ENCODE measurements around the gene DAGLB. TPM values are rescaled to one million over a fixed set of nuclear protein-coding genes. Genes with fewer than 3 reads are reported as not detected.
"Not testable (repeated sequence)": the region's sequence is repeated elsewhere in the genome, so short reads cannot be mapped to it uniquely, and the experiment has no call there.

Gene DAGLB
- total RNA-seq, 1 donor from 2014 or later = 6.0 TPM

GRCh38 chr7:6461946-6462550, 14.3 kb upstream of the DAGLB start:
- no peak overlapping the region for H3K27ac ChIP-seq (replicated peaks)
- no peak for DNase-seq
- intact Hi-C loops (cut with micrococcal nuclease) = no loop called here
- peaks cover 68% of the 10 kb centered on the region for H3K36me3 ChIP-seq
- no peaks in the 10 kb centered on the region for H3K27me3 ChIP-seq (ENCODE audit: low read depth)
- no peak overlapping the region for H3K4me3 ChIP-seq
- TF ChIP-seq, protein P1, sequence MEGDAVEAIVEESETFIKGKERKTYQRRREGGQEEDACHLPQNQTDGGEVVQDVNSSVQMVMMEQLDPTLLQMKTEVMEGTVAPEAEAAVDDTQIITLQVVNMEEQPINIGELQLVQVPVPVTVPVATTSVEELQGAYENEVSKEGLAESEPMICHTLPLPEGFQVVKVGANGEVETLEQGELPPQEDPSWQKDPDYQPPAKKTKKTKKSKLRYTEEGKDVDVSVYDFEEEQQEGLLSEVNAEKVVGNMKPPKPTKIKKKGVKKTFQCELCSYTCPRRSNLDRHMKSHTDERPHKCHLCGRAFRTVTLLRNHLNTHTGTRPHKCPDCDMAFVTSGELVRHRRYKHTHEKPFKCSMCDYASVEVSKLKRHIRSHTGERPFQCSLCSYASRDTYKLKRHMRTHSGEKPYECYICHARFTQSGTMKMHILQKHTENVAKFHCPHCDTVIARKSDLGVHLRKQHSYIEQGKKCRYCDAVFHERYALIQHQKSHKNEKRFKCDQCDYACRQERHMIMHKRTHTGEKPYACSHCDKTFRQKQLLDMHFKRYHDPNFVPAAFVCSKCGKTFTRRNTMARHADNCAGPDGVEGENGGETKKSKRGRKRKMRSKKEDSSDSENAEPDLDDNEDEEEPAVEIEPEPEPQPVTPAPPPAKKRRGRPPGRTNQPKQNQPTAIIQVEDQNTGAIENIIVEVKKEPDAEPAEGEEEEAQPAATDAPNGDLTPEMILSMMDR (IDR thresholded peaks at IDR 0.05; ENCODE audit: borderline replicate concordance) = no peak
- no peaks in the 10 kb centered on the region for H3K4me1 ChIP-seq
- H3K9me3 ChIP-seq (replicated peaks) = no peaks in the 10 kb centered on the region

- no peak overlapping the region for H3K4me3 ChIP-seq
- no peaks in the 10 kb centered on the region for H3K27me3 ChIP-seq (ENCODE audit: low read depth)
- H3K4me1 ChIP-seq = no peaks in the 10 kb centered on the region
- H3K36me3 ChIP-seq = peaks cover 58% of the 10 kb centered on the region
- intact Hi-C loops (cut with micrococcal nuclease) = no loop called here
- no peaks in the 10 kb centered on the region for H3K9me3 ChIP-seq (replicated peaks)
- H3K27ac ChIP-seq (replicated peaks) = no peak overlapping the region
- DNase-seq = no peak
- TF ChIP-seq, protein P1 (IDR thresholded peaks at IDR 0.05; ENCODE audit: borderline replicate concordance) = no peak
Observed at GRCh38 chr7:6460990-6461584, 13.3 kb upstream of the DAGLB start.

GRCh38 chr7:6460303-6460702, 12.5 kb upstream of the DAGLB start:
- DNase-seq = no peak
- Histone ChIP-seq H3K36me3 (peaks cover 50% of the 10 kb centered on the region), H3K4me3 (no peak overlapping the region), H3K4me1 (no peaks in the 10 kb centered on the region), H3K9me3 (replicated peaks) (no peaks in the 10 kb centered on the region), H3K27me3 (ENCODE audit: low read depth) (no peaks in the 10 kb centered on the region), H3K27ac (replicated peaks) (no peak overlapping the region)
- TF ChIP-seq, protein P1 (IDR thresholded peaks at IDR 0.05; ENCODE audit: borderline replicate concordance) = no peak
- intact Hi-C loops (cut with micrococcal nuclease) = no loop called here

DNA sequence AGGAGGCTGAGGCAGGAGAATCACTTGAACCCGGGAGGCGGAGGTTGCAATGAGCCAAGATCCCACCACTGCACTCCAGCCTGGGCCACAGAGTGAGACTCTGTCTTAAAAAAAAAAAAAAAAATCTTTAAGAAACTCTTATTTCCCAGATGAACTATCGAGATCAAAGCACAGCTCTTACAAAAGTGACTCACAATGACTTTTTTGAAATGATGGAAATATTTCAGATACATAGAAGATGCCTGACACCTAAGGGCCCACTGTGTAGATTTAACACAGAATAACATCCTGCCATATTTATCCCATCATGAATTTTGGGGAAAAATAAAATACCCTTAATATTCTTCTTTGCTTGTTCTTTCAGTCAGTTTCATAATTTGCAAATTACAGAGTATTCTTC, 10.9 kb upstream of the DAGLB start:
- H3K4me3 ChIP-seq; DNase-seq; H3K27me3 ChIP-seq (ENCODE audit: low read depth); intact Hi-C loops (cut with micrococcal nuclease); H3K27ac ChIP-seq (replicated peaks); H3K4me1 ChIP-seq; H3K9me3 ChIP-seq (replicated peaks): not testable (repeated sequence)
- peaks cover 34% of the 10 kb centered on the region for H3K36me3 ChIP-seq

GRCh38 chr7:6453734-6454133, 6.0 kb upstream of the DAGLB start:
- TF ChIP-seq, protein P1 (IDR thresholded peaks at IDR 0.05; ENCODE audit: borderline replicate concordance) = no peak

GRCh38 chr7:6451224-6451705, 3.5 kb upstream of the DAGLB start:
- H3K36me3 ChIP-seq = no peaks in the 10 kb centered on the region

More at GRCh38 chr7:6453734-6454133, 6.0 kb upstream of the DAGLB start:
- Histone ChIP-seq H3K9me3 (replicated peaks) (no peaks in the 10 kb centered on the region), H3K27ac (replicated peaks) (no peak overlapping the region), H3K36me3 (no peaks in the 10 kb centered on the region), H3K4me3 (no peak overlapping the region), H3K27me3 (ENCODE audit: low read depth) (no peaks in the 10 kb centered on the region), H3K4me1 (peaks cover under 1% of the 10 kb centered on the region)
- no peak for DNase-seq
- intact Hi-C loops (cut with micrococcal nuclease) = no loop called here

GRCh38 chr7:6450591-6450990, 2.8 kb upstream of the DAGLB start:
- H3K27me3 ChIP-seq (ENCODE audit: low read depth); intact Hi-C loops (cut with micrococcal nuclease); H3K9me3 ChIP-seq (replicated peaks); H3K27ac ChIP-seq (replicated peaks); H3K36me3 ChIP-seq; H3K4me3 ChIP-seq; DNase-seq: not testable (repeated sequence)
- H3K4me1 ChIP-seq = peaks cover 26% of the 10 kb centered on the region

More at GRCh38 chr7:6451224-6451705, 3.5 kb upstream of the DAGLB start:
- Histone ChIP-seq H3K27ac (replicated peaks) (no peak overlapping the region), H3K9me3 (replicated peaks) (no peaks in the 10 kb centered on the region), H3K27me3 (ENCODE audit: low read depth) (no peaks in the 10 kb centered on the region), H3K4me3 (no peak overlapping the region), H3K4me1 (peaks cover 22% of the 10 kb centered on the region)
- no peak for DNase-seq
- intact Hi-C loops (cut with micrococcal nuclease) = no loop called here
- TF ChIP-seq, protein P1 (IDR thresholded peaks at IDR 0.05; ENCODE audit: borderline replicate concordance) = no peak

DNA sequence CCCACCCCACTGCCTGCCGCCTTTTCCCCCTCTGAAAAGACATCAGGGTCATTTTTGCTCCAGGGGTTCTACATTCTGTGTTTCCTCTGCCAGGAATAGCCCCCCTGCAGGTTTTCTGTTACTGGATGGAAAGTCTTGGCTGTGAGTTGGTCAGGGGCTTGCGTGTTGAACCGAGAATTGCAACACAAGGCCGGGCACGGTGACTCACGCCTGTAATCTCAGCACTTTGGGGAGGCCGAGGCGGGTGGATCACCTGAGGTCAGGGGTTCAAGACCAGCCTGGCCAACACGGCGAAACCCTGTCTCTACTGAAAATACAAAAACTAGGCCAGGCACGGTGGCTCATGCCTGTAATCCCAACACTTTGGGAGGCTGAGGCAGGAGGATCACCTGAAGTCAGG, 2.1 kb upstream of the DAGLB start:
- H3K27me3 ChIP-seq (ENCODE audit: low read depth); DNase-seq; H3K27ac ChIP-seq (replicated peaks); intact Hi-C loops (cut with micrococcal nuclease); H3K4me3 ChIP-seq; H3K9me3 ChIP-seq (replicated peaks): not testable (repeated sequence)
- peaks cover 12% of the 10 kb centered on the region for H3K36me3 ChIP-seq
- H3K4me1 ChIP-seq = peaks cover 33% of the 10 kb centered on the region

Measured in left ventricle myocardium inferior (tissue), 1 donor.